ENCODE results near the gene ME2.

- TF ChIP-seq POLR2A (IDR thresholded peaks at IDR 0.05; ENCODE audit: low read length) (no peak), GATA1 (IDR thresholded peaks at IDR 0.05; ENCODE audit: low read depth, low read length) (no peak)
Measured at GRCh38 chr18:50869150-50869549, 9.8 kb upstream of the ME2 start.

Data from erythroblast (primary cell).